Measurements from ENCODE around the gene CUL2.

The CUL2 gene

DNA sequence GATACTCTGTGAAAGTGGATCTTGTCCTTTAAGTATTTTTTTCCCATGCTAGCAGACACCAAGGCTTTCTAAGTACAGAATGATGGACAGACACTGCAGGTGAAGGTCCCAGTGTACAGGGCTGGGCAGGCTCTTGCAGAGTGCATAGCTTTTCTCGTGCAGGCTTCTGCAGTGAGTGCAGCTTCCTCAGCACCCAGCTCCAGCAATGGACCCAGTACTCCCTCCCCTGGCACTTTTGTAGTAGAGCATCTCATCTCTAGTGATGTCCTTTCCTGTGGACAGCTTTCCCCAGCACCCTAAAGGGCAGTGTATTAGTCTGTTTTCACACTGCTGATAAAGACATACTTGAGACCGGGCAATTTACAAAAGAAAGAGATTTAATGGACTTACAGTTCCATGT, 104.3 kb downstream of the CUL2 start:
- Histone ChIP-seq H3K4me3 (ENCODE audit: low read length) (no peak overlapping the region), H3K9me3 (ENCODE audit: control insufficient read depth, insufficient read depth, low read length) (peaks cover 5% of the 10 kb centered on the region), H3K36me3 (ENCODE audit: control insufficient read depth, low read length) (no peaks in the 10 kb centered on the region), H3K27me3 (ENCODE audit: control insufficient read depth, low read length) (no peaks in the 10 kb centered on the region), H3K79me2 (ENCODE audit: control insufficient read depth, low read length) (no peaks in the 10 kb centered on the region), H3K27ac (ENCODE audit: low read depth, low read length) (no peak overlapping the region), H3F3A (ENCODE audit: control insufficient read depth, insufficient read depth) (no peaks in the 10 kb centered on the region), H3K4me2 (ENCODE audit: low read length) (no peak overlapping the region), H4K20me1 (ENCODE audit: control insufficient read depth, insufficient read depth, low read depth, low read length) (no peaks in the 10 kb centered on the region), H3K9me2 (replicated peaks; ENCODE audit: control insufficient read depth, low read length) (no peaks in the 10 kb centered on the region), H3K4me1 (ENCODE audit: control insufficient read depth, low read length) (no peaks in the 10 kb centered on the region)
- TF ChIP-seq, protein P1, sequence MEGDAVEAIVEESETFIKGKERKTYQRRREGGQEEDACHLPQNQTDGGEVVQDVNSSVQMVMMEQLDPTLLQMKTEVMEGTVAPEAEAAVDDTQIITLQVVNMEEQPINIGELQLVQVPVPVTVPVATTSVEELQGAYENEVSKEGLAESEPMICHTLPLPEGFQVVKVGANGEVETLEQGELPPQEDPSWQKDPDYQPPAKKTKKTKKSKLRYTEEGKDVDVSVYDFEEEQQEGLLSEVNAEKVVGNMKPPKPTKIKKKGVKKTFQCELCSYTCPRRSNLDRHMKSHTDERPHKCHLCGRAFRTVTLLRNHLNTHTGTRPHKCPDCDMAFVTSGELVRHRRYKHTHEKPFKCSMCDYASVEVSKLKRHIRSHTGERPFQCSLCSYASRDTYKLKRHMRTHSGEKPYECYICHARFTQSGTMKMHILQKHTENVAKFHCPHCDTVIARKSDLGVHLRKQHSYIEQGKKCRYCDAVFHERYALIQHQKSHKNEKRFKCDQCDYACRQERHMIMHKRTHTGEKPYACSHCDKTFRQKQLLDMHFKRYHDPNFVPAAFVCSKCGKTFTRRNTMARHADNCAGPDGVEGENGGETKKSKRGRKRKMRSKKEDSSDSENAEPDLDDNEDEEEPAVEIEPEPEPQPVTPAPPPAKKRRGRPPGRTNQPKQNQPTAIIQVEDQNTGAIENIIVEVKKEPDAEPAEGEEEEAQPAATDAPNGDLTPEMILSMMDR (IDR thresholded peaks at IDR 0.05; ENCODE audit: low read depth, low read length, poor library complexity, severe bottlenecking), result no peak
- TF ChIP-seq EZH2phosphoT487 (IDR thresholded peaks at IDR 0.05; ENCODE audit: borderline replicate concordance, low read length), result no peak

DNA sequence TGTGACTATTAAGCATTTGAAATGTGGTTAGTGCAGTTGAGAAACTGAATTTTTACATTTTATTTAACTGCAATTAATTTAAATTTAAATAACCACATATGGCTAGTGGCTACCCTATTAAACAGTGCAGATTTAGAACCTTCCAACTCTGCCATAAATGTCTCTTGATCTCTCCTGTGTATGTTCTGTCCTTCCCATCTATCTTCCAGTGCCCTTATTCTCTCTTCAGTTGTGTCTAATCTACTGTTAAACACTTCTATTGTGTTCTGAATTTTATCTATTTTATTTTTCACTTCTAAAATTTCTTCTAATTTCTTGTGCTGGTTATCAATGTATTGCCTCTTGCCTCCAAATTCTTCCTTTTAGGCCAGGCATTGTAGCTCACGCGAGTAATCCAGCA, 105.0 kb downstream of the CUL2 start:
- TF ChIP-seq, protein P1 (IDR thresholded peaks at IDR 0.05; ENCODE audit: low read depth, low read length, poor library complexity, severe bottlenecking), result no peak
- TF ChIP-seq EZH2phosphoT487 (IDR thresholded peaks at IDR 0.05; ENCODE audit: borderline replicate concordance, low read length), result no peak
- no peaks in the 10 kb centered on the region for H3K79me2 ChIP-seq (ENCODE audit: control insufficient read depth, low read length)
- no peaks in the 10 kb centered on the region for H3K9me2 ChIP-seq (replicated peaks; ENCODE audit: control insufficient read depth, low read length)
- H3K4me2 ChIP-seq (ENCODE audit: low read length), result no peak overlapping the region
- no peaks in the 10 kb centered on the region for H3F3A ChIP-seq (ENCODE audit: control insufficient read depth, insufficient read depth)
- no peaks in the 10 kb centered on the region for H4K20me1 ChIP-seq (ENCODE audit: control insufficient read depth, insufficient read depth, low read depth, low read length)
- no peaks in the 10 kb centered on the region for H3K4me1 ChIP-seq (ENCODE audit: control insufficient read depth, low read length)
- H3K27me3 ChIP-seq (ENCODE audit: control insufficient read depth, low read length), result no peaks in the 10 kb centered on the region
- H3K4me3 ChIP-seq (ENCODE audit: low read length), result no peak overlapping the region
- H3K9me3 ChIP-seq (ENCODE audit: control insufficient read depth, insufficient read depth, low read length), result peaks cover 5% of the 10 kb centered on the region
- no peaks in the 10 kb centered on the region for H3K36me3 ChIP-seq (ENCODE audit: control insufficient read depth, low read length)
- H3K27ac ChIP-seq (ENCODE audit: low read depth, low read length), result no peak overlapping the region

DNA sequence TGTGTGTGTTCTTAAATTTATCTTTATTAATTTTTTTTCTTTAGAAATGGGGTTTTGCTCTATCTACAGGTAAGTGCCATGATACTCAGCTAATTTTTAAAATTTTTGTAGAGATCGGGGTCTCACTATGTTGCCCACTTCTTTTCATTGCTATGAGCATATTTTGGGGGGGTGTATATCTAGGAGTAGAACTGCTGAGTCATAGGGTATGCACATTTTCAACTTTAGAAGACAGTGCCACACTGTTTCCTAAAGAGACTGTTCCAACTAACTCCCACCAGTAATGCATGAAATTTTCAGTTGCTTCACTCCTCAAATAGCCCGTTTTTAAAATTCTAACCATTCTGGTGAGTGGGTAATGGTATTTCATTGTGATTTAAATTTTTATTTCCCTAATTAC, 108.3 kb downstream of the CUL2 start:
- no peak for TF ChIP-seq EZH2phosphoT487 (IDR thresholded peaks at IDR 0.05; ENCODE audit: borderline replicate concordance, low read length)
- TF ChIP-seq, protein P1 (IDR thresholded peaks at IDR 0.05; ENCODE audit: low read depth, low read length, poor library complexity, severe bottlenecking), result no peak
- no peaks in the 10 kb centered on the region for H3K9me2 ChIP-seq (replicated peaks; ENCODE audit: control insufficient read depth, low read length)
- H3K9me3 ChIP-seq (ENCODE audit: control insufficient read depth, insufficient read depth, low read length), result peaks cover 5% of the 10 kb centered on the region
- no peaks in the 10 kb centered on the region for H3K79me2 ChIP-seq (ENCODE audit: control insufficient read depth, low read length)
- no peaks in the 10 kb centered on the region for H4K20me1 ChIP-seq (ENCODE audit: control insufficient read depth, insufficient read depth, low read depth, low read length)
- no peak overlapping the region for H3K4me2 ChIP-seq (ENCODE audit: low read length)
- H3K27me3 ChIP-seq (ENCODE audit: control insufficient read depth, low read length), result no peaks in the 10 kb centered on the region
- H3K4me3 ChIP-seq (ENCODE audit: low read length), result no peak overlapping the region
- no peaks in the 10 kb centered on the region for H3F3A ChIP-seq (ENCODE audit: control insufficient read depth, insufficient read depth)
- H3K36me3 ChIP-seq (ENCODE audit: control insufficient read depth, low read length), result no peaks in the 10 kb centered on the region
- no peaks in the 10 kb centered on the region for H3K4me1 ChIP-seq (ENCODE audit: control insufficient read depth, low read length)
- no peak overlapping the region for H3K27ac ChIP-seq (ENCODE audit: low read depth, low read length)

DNA sequence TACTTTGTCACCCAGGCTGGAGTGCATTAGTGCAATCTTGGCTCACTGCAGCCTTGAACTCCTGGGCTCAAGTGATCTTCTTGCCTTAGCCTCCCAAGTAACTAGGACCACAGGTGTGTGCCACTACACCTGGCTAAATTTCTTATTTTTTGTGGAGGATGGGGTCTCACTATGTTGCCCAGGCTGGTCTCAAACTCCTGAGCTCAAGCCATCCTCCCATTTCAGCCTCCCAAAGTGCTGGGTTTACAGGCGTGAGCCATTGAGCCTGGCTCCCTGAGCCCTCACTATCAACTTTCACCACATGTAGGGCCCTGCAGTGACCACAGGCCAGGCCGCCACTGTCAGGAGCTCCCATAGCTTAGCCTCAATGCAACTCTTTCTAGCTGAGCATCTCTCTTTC, 110.2 kb downstream of the CUL2 start:
- Histone ChIP-seq H3K9me2 (replicated peaks; ENCODE audit: control insufficient read depth, low read length) (no peaks in the 10 kb centered on the region), H3K4me2 (ENCODE audit: low read length) (no peak overlapping the region), H3K4me3 (ENCODE audit: low read length) (no peak overlapping the region), H3K4me1 (ENCODE audit: control insufficient read depth, low read length) (0 out of 2 replicates have a peak, but pooled peaks cover 4% of the 10 kb centered on the region), H3K27me3 (ENCODE audit: control insufficient read depth, low read length) (no peaks in the 10 kb centered on the region), H4K20me1 (ENCODE audit: control insufficient read depth, insufficient read depth, low read depth, low read length) (no peaks in the 10 kb centered on the region), H3K9me3 (ENCODE audit: control insufficient read depth, insufficient read depth, low read length) (peaks cover 2% of the 10 kb centered on the region; the same call in 1 of the 2 replicates), H3K36me3 (ENCODE audit: control insufficient read depth, low read length) (no peaks in the 10 kb centered on the region), H3F3A (ENCODE audit: control insufficient read depth, insufficient read depth) (no peaks in the 10 kb centered on the region), H3K79me2 (ENCODE audit: control insufficient read depth, low read length) (no peaks in the 10 kb centered on the region), H3K27ac (ENCODE audit: low read depth, low read length) (no peak overlapping the region)
- no peak for TF ChIP-seq EZH2phosphoT487 (IDR thresholded peaks at IDR 0.05; ENCODE audit: borderline replicate concordance, low read length)
- TF ChIP-seq, protein P1 (IDR thresholded peaks at IDR 0.05; ENCODE audit: low read depth, low read length, poor library complexity, severe bottlenecking), result no peak

Measured in DOHH2 (cell line).